ENCODE results near the gene CEP131.

Gene CEP131

DNA sequence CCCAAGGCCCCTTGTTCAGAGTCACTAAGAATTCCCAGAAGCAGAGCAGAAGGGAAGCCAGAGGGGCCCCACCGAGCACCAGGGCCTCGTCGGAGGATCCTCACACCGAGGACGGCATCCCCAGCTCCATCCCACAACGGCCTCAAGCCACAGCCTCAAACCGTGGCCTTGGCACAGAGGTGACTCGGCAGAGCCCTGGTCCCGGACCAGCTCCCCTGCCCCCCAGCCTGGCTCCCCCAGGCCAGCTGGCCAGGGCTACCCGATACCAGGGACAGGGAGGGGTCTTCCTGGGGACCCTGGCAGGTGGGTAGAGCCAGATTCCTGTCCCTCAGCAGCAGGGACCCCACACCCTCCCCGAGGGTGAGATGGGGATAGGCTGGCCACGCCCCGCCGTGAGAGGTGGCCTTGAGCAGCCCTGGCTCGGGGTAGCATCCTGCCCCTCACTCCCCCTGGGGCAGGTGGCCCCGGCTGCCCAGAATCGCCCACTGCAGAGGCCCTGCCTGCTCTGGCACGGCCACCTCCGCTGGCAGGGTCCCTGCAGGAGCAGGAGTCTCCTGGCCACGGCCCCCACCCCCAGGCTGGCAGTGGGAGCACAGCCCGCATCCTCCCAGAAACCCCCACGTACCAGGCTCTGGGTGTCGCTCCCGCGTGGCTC lies 63.0 kb downstream of the CEP131 start:
- no peak for DNase-seq
- no peak overlapping the region for H2BK12ac ChIP-seq (ENCODE audit: low read length in 2 of 2)
- H2AFZ ChIP-seq (ENCODE audit: low read depth, low read length), result no peak overlapping the region
- no peak overlapping the region for H2BK15ac ChIP-seq (ENCODE audit: low read depth, poor library complexity, severe bottlenecking)
- no peak overlapping the region for H3K27ac ChIP-seq (ENCODE audit: low read length, poor library complexity, severe bottlenecking)
- H2AK5ac ChIP-seq (ENCODE audit: low read length, severe bottlenecking), result no peak overlapping the region
- no peak overlapping the region for H4K8ac ChIP-seq (ENCODE audit: low read length)
- H3K9me3 ChIP-seq (ENCODE audit: control insufficient read depth, low read length), result no peaks in the 10 kb centered on the region
- no peak overlapping the region for H3K4me3 ChIP-seq (ENCODE audit: insufficient read depth in 1 of 2, low read depth in 1 of 2, low read length in 2 of 2)
- no peak overlapping the region for H3K18ac ChIP-seq (ENCODE audit: low read depth in 1 of 2, low read length in 2 of 2)
- H3K4ac ChIP-seq (ENCODE audit: low read depth in 1 of 2, low read length in 2 of 2), result no peak overlapping the region
- no peak overlapping the region for H3K4me2 ChIP-seq (ENCODE audit: low read length, poor library complexity, severe bottlenecking)
- no peaks in the 10 kb centered on the region for H3K36me3 ChIP-seq (ENCODE audit: control insufficient read depth in 1 of 2, insufficient read depth in 2 of 2, low read depth in 1 of 2, low read length in 2 of 2)
- no peak overlapping the region for H2BK5ac ChIP-seq (ENCODE audit: low read depth, low read length, poor library complexity, severe bottlenecking)
- H3K4me1 ChIP-seq (ENCODE audit: control insufficient read depth, insufficient read depth, low read depth, low read length), result peaks cover under 1% of the 10 kb centered on the region
- H3K14ac ChIP-seq (ENCODE audit: low read length in 2 of 2), result no peak overlapping the region
- no peak overlapping the region for H3K23ac ChIP-seq (ENCODE audit: low read length in 2 of 2)
- no peaks in the 10 kb centered on the region for H3K79me1 ChIP-seq (replicated peaks; ENCODE audit: low read length, poor library complexity, severe bottlenecking)
- H3K9ac ChIP-seq (ENCODE audit: low read length), result no peak overlapping the region
- WGBS, result 89% methylated on average over 25 of the region's 25 CpGs
- no peak overlapping the region for H2BK120ac ChIP-seq (ENCODE audit: low read depth, low read length)
- H3K27me3 ChIP-seq (ENCODE audit: control insufficient read depth in 1 of 2, insufficient read depth in 1 of 2, low read length in 2 of 2), result peaks cover 19 to 52% of the 10 kb centered on the region in 2 experiments
- no peak overlapping the region for H4K91ac ChIP-seq (ENCODE audit: low read length)

GRCh38 chr17:81158688-81159590 lies 63.8 kb downstream of the CEP131 start:
- no peaks in the 10 kb centered on the region for H3K79me1 ChIP-seq (replicated peaks; ENCODE audit: low read length, poor library complexity, severe bottlenecking)
- H3K14ac ChIP-seq (ENCODE audit: low read length in 2 of 2), result no peak overlapping the region
- H3K27me3 ChIP-seq (ENCODE audit: control insufficient read depth in 1 of 2, insufficient read depth in 1 of 2, low read length in 2 of 2), result peaks cover 11 to 44% of the 10 kb centered on the region in 2 experiments
- H4K91ac ChIP-seq (ENCODE audit: low read length), result no peak overlapping the region
- no peak overlapping the region for H2BK15ac ChIP-seq (ENCODE audit: low read depth, poor library complexity, severe bottlenecking)
- H3K23ac ChIP-seq (ENCODE audit: low read length in 2 of 2), result no peak overlapping the region
- H2BK120ac ChIP-seq (ENCODE audit: low read depth, low read length), result no peak overlapping the region
- H4K8ac ChIP-seq (ENCODE audit: low read length), result no peak overlapping the region
- no peak overlapping the region for H2AFZ ChIP-seq (ENCODE audit: low read depth, low read length)
- no peak overlapping the region for H2BK5ac ChIP-seq (ENCODE audit: low read depth, low read length, poor library complexity, severe bottlenecking)
- no peak overlapping the region for H3K4ac ChIP-seq (ENCODE audit: low read depth in 1 of 2, low read length in 2 of 2)
- WGBS, result 92% methylated on average over 43 of the region's 43 CpGs
- H3K4me1 ChIP-seq (ENCODE audit: control insufficient read depth, insufficient read depth, low read depth, low read length), result no peaks in the 10 kb centered on the region
- H3K9me3 ChIP-seq (ENCODE audit: control insufficient read depth, low read length), result no peaks in the 10 kb centered on the region
- DNase-seq, result no peak
- H3K4me2 ChIP-seq (ENCODE audit: low read length, poor library complexity, severe bottlenecking), result no peak overlapping the region
- H2AK5ac ChIP-seq (ENCODE audit: low read length, severe bottlenecking), result no peak overlapping the region
- H3K27ac ChIP-seq (ENCODE audit: low read length, poor library complexity, severe bottlenecking), result no peak overlapping the region
- H3K18ac ChIP-seq (ENCODE audit: low read depth in 1 of 2, low read length in 2 of 2), result no peak overlapping the region
- no peak overlapping the region for H3K9ac ChIP-seq (ENCODE audit: low read length)
- no peak overlapping the region for H3K4me3 ChIP-seq (ENCODE audit: insufficient read depth in 1 of 2, low read depth in 1 of 2, low read length in 2 of 2)
- H2BK12ac ChIP-seq (ENCODE audit: low read length in 2 of 2), result no peak overlapping the region
- H3K36me3 ChIP-seq (ENCODE audit: control insufficient read depth in 1 of 2, insufficient read depth in 2 of 2, low read depth in 1 of 2, low read length in 2 of 2), result no peaks in the 10 kb centered on the region

- no peak overlapping the region for H3K23ac ChIP-seq (ENCODE audit: low read length in 2 of 2)
- H3K14ac ChIP-seq (ENCODE audit: low read length in 2 of 2), result no peak overlapping the region
- no peak overlapping the region for H2AK5ac ChIP-seq (ENCODE audit: low read length, severe bottlenecking)
- H3K4me3 ChIP-seq (ENCODE audit: insufficient read depth in 1 of 2, low read depth in 1 of 2, low read length in 2 of 2), result no peak overlapping the region
- H3K27me3 ChIP-seq (ENCODE audit: control insufficient read depth in 1 of 2, insufficient read depth in 1 of 2, low read length in 2 of 2), result peaks cover 5 to 41% of the 10 kb centered on the region in 2 experiments
- H2BK15ac ChIP-seq (ENCODE audit: low read depth, poor library complexity, severe bottlenecking), result no peak overlapping the region
- H2BK12ac ChIP-seq (ENCODE audit: low read length in 2 of 2), result no peak overlapping the region
- H3K36me3 ChIP-seq (ENCODE audit: control insufficient read depth in 1 of 2, insufficient read depth in 2 of 2, low read depth in 1 of 2, low read length in 2 of 2), result no peaks in the 10 kb centered on the region
- no peak overlapping the region for H3K18ac ChIP-seq (ENCODE audit: low read depth in 1 of 2, low read length in 2 of 2)
- H4K8ac ChIP-seq (ENCODE audit: low read length), result no peak overlapping the region
- no peak overlapping the region for H3K4me2 ChIP-seq (ENCODE audit: low read length, poor library complexity, severe bottlenecking)
- no peak overlapping the region for H4K91ac ChIP-seq (ENCODE audit: low read length)
- H3K4ac ChIP-seq (ENCODE audit: low read depth in 1 of 2, low read length in 2 of 2), result no peak overlapping the region
- no peak overlapping the region for H2BK5ac ChIP-seq (ENCODE audit: low read depth, low read length, poor library complexity, severe bottlenecking)
- no peak overlapping the region for H3K9ac ChIP-seq (ENCODE audit: low read length)
- H3K79me1 ChIP-seq (replicated peaks; ENCODE audit: low read length, poor library complexity, severe bottlenecking), result no peaks in the 10 kb centered on the region
- no peaks in the 10 kb centered on the region for H3K4me1 ChIP-seq (ENCODE audit: control insufficient read depth, insufficient read depth, low read depth, low read length)
- no peak for DNase-seq
- no peak overlapping the region for H2AFZ ChIP-seq (ENCODE audit: low read depth, low read length)
- H2BK120ac ChIP-seq (ENCODE audit: low read depth, low read length), result no peak overlapping the region
- no peaks in the 10 kb centered on the region for H3K9me3 ChIP-seq (ENCODE audit: control insufficient read depth, low read length)
- no peak overlapping the region for H3K27ac ChIP-seq (ENCODE audit: low read length, poor library complexity, severe bottlenecking)
- 87% methylated on average over 39 of the region's 39 CpGs for WGBS
Observed at GRCh38 chr17:81157848-81158687, 64.7 kb downstream of the CEP131 start.
